ENCODE data around the gene LRG1.

DNA sequence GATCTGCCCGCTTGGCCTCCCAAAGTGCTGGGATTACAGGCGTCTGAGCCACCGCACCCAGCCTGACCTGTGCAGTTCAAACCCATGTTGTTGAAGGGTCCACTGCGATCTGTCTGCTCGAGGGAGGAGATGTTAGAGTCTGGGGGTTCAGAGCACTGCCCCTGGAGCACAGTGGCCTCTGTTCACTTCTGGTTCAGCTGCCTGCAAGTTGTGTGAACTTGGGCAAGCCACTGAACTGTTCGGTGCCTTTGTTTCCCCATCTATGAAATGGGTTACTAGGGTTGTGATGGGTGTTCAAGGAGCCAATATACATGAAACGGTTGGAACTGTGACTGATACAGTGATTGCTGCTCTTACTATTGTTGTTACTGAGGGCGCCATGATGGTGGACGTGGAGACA is 6.5 kb downstream of the LRG1 start:
- TF ChIP-seq POLR2A (IDR thresholded peaks at IDR 0.05) (no peak), POLR2AphosphoS5 (IDR thresholded peaks at IDR 0.05) (no peak), EP300 (IDR thresholded peaks at IDR 0.05) (no peak)
- TF ChIP-seq, protein P1, sequence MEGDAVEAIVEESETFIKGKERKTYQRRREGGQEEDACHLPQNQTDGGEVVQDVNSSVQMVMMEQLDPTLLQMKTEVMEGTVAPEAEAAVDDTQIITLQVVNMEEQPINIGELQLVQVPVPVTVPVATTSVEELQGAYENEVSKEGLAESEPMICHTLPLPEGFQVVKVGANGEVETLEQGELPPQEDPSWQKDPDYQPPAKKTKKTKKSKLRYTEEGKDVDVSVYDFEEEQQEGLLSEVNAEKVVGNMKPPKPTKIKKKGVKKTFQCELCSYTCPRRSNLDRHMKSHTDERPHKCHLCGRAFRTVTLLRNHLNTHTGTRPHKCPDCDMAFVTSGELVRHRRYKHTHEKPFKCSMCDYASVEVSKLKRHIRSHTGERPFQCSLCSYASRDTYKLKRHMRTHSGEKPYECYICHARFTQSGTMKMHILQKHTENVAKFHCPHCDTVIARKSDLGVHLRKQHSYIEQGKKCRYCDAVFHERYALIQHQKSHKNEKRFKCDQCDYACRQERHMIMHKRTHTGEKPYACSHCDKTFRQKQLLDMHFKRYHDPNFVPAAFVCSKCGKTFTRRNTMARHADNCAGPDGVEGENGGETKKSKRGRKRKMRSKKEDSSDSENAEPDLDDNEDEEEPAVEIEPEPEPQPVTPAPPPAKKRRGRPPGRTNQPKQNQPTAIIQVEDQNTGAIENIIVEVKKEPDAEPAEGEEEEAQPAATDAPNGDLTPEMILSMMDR (IDR thresholded peaks at IDR 0.05), result no peak
